A549 (cell line): ENCODE results near the gene ZNF212.

Source experiments
- CTCF ChIP-seq: fragments of >200 bp; sonication (Bioruptor Twin); formaldehyde crosslinking; IDR thresholded peaks from 3 replicates; pipeline ENCODE4 v1.5.1; 2016
- REST ChIP-seq: fragments of 200-600 bp; sonication (generic); IDR thresholded peaks from 2 replicates; pipeline ENCODE4 v1.6.1; 2016; ENCODE audit warnings: antibody characterized with exemption, mild to moderate bottlenecking, moderate library complexity

GRCh38 chr7:149256568-149256967 lies 17.1 kb downstream of the ZNF212 start:
- TF ChIP-seq CTCF, result no peak
- TF ChIP-seq REST, result no peak
